NCI-H446 (cell line): Measurements from ENCODE around the gene UBXN10.
A peak's percentile ranks its signal among the peaks of the same experiment; 100 is the strongest.
"Not testable (repeated sequence)": the region's sequence is repeated elsewhere in the genome, so short reads cannot be mapped to it uniquely, and the experiment has no call there.

Experiments used
- DNase-seq, 2 experiments: peaks; one replicate each; lab custom pipeline; 2025; lab: John Stamatoyannopoulos, UW

UBXN10 gene

DNA sequence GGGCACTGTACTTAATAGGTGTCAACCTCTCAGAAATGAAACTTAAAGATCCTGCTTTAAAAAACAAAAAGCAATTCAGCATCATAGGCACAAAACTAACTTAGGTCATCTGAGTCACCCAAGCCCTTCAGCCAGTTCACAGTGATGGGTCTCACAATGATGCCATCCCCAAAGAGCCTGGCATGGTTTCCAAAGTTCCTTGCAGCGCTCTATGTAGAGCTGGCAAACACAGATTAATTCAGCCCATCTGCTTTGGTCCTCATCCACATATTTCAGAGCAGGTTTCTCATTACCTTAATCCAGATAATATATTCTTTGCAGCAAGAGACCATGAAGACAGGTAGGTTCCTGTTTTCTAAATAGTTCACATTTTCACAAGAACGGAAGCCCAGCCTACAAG is 15.1 kb downstream of the UBXN10 start:
- DNase-seq: no peak

DNA sequence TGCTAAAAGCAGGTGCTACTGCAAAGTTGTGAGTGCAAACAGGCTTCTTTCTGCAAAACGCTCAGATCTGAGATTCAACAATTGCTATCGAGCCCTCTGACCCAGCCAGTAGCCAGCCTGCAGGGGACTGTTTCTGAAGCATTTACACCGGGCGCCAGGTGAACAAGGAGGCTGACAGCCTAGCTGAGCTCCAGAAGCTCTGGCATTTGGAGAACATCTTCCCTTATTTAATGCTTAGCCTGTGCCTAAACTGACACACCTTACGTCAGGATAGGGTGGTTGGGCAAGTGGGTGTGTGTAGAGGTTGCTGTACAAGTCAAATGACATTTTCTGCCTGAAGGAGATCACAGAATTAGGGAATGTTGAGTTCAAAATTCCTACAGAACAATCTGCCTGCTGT is 16.3 kb downstream of the UBXN10 start:
- no peak for DNase-seq

DNA sequence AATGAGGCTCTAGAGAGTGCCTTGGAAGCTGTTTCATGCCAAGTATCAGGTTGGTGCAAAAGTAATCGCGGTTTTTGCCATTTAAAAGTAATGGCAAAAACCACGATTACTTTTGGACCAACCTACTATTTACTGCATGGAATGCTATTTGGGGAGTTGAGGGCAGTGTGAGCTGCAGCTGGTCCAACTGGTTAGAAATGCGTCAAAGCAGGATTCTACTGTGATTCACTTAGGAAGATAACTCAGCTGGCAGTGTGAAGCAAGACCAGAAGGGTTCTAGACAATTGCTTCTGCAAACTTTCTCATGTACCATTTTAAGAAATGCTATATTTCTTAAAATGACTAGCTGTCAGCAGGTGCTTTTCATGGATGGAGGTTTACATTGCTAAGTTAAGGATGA is 21.6 kb downstream of the UBXN10 start:
- DNase-seq: no peak

DNA sequence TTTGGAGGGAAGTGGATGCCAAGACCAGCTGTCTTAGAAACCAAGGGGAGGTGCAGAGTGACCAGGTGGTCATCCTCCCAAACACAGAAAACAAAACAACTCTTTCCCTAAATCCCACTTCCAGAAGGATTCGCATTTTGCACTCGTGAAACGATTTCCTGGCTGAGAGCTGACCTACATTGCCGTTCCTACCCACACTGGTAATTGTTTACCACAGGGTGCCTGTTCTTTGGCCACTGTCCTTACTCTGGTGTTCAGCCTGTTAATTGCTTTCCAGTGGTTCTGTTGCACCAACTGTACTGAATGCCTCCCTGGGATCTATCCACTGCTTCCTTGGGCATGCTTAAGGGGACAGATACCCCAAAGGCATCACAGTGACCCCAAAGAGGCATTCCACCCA is 23.6 kb downstream of the UBXN10 start:
- DNase-seq: no peak

DNA sequence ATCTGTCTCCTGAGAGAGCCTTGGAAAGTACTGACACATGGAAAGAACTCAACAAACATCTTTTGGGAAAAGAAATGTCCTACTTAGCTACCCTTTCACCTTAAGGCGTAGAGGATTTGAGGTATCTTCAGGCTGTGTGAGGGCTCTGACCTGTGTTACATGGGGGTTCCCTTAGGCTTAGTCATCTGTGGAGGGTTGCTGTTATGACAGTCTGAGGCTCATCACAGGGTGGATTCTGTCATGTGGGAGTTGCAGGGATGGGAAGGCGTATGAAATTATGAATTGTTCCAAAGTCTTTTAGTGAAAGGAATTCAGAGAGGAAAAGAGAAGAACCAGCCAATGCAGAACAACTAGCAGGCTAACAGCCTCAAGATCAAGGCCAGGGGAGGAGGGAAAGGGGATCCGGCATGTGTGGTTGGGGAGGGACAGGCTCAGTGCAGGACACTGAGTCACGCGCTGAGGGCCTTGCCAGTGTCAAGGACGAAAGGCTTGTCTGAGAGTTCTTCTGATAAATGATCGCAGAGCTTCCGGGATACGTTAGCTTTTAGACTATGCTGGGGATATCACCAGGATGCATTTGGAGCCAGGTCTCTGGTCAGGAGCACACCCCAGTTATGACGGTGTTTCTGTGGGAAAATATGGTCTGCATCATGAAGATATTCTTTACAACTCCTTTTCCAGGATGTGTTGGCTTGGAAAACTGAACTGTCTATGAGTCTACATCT is 25.0 kb downstream of the UBXN10 start:
- DNase-seq: no peak

DNA sequence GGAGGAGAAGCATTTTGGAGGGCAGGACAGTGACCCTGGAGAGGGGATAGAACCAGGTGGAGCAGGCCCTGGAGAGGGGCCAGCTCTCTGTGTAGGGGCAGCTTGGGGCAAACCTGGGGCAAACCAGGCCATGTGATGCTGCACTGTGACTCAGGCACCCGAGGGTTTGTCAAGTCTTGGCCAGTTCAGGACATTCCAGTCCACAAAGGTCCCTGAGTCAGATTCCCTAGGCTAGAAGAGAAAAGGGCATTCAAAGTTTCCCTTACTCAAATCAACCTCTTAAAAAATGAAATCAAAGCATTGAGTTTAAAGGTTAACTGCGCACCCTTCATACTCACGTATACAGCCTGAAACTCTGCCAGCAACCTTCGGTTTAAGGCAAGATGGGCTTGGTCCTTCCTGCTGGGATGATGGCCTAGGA is 25.6 kb downstream of the UBXN10 start:
- DNase-seq: no peak

DNA sequence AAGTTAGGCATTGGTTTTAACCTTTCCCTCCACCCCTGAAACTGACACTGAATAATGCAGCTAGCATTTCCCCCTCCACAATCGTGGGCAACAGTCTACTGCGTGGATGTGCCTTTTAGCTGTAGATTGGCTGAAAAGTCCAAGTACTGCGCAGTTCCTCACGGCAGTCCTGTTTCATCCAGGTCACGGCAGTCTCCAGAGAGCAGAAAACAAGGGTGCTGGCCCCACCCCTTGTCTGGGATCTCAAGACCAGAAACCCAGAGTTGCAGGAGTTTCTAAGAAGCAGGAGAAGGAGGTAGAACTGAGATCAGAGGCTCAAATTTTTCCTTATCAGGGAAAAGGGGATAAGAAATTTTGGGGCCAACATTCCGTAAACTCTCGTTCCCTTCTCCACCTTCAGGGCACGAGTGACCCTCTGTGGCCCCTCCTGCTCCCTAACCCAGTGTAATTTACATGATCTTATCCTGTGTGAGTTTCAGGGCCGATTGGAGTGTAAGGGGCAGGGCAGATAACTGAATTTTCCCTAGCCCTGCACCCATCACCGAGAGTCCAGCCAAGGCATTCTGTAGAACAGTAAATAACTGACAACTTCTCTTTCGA is 26.3 kb downstream of the UBXN10 start:
- no peak for DNase-seq

DNA sequence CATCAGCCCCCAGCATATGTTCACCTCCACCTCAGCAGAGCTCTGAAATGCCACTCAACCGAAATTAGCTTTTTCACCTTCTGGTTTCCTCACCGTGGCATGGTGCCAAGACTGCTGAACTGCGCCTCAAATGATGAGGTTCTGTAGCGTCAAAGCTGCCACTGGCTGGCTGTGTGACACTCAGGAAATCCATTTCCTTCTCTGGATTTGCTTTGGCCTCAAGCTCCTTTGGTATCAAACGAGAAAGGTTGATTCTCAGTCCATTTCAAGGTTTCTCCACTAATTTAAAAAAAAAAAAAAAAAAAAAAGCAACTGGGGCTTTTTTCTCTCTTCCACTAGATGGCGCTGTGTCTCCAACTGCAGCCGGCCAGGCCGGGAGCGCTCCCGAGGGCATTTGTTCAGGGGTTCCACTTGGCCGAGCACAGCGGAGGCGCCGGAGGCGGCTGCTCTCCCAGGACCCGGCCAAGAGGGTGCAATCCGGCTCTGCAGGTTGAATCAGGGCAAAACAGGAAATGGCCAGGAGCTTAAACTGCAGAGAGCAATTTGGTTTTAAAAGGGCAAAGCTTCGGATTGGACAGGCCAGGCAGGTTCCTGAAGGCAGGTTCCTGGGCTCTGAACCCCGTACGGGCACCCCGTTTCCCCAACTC is 26.9 kb downstream of the UBXN10 start:
- peak; percentile 9 to 75 for DNase-seq

DNA sequence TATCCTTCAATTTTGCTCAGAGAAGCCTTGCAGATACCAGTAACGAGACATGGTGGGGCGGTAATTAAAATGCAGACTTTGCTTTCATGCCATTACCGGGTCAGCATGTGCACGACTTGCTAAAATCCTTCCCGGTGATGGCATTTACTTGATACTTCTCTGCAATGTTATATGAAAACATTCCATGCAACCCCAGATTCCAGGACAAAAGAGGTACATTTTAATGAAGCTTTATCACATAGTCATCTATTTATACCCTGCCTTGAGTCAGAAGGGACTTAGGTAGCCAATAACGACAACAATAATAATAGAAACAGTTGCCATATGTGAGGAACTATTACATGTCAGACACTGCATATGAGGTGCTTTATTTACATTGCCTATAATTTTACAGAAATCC is 29.8 kb downstream of the UBXN10 start:
- DNase-seq: no peak

DNA sequence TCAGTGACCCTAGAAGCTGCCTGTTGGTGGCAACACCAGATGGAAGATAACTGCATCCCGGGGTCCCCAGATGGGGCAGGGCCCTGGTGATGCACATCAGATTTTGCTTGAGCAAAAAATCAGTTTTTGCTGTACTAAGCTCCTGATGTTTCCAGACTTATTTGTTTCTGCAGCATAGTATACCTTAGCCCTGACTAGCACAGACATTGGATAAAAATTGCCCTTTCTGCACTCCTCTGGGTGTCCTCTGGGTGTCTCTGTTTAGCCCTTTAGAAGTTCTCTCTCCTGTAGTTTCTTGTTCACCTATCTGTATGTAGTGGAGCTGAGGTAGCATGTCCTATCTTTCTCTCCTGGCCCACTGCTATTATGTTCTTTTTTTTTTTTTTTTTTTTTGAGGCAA is 30.7 kb downstream of the UBXN10 start:
- peak in 1 of 2 experiments; percentile 10 for DNase-seq

DNA sequence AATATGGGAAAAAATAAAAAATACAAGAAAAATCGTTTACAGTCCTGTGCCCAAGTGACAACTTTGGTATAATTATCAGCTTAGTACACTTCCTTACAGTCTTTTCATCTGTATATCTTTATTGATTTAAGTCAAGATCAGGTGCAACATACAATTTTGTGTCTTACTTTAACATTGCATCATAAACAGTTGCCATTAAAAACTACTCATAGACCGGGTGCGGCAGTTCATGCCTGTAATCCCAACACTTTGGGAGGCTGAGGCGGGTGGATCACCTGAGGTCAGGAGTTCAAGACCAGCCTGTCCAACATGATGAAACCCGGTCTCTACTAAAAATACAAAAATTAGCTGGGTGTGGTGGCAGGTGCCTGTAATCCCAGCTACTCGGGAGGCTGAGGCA is 33.2 kb downstream of the UBXN10 start:
- not testable (repeated sequence) for DNase-seq

DNA sequence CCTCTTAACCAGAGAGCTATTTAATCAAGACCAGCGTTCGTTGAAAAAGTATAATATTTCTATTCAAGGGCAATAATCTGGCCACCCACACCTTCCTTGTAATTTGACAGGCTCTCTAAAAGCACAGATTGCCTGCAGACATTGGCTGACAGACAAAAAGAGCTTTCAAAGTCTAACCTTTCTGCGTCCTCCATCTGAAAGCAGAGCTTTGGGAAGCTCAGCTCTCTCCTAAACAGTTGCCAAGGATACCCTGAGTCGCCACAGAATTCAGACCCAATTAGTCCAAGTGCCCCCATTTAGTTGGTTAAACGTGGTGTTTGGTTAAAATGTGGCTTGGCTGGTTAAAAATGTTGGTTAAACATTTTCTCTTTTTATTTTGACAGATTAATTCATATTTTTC is 34.1 kb downstream of the UBXN10 start:
- no peak for DNase-seq

DNA sequence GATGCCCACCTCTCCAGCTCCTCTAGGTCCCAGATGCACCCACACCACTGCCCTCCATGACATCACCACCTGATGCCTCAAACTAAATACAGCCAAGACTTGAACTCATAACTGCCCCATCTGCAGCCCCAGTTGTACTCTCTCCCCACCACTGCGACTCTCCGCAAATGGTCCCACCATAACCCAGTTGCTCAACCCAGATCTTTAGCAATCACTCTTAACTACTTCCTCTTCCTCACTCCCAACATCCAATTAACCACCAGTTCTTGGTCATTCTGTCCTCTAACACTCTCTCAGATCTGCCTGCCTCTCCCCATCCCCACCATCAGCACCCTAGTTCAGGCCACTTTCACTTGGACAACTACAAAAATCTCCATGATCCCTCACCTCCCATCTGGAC is 37.2 kb downstream of the UBXN10 start:
- DNase-seq: no peak

DNA sequence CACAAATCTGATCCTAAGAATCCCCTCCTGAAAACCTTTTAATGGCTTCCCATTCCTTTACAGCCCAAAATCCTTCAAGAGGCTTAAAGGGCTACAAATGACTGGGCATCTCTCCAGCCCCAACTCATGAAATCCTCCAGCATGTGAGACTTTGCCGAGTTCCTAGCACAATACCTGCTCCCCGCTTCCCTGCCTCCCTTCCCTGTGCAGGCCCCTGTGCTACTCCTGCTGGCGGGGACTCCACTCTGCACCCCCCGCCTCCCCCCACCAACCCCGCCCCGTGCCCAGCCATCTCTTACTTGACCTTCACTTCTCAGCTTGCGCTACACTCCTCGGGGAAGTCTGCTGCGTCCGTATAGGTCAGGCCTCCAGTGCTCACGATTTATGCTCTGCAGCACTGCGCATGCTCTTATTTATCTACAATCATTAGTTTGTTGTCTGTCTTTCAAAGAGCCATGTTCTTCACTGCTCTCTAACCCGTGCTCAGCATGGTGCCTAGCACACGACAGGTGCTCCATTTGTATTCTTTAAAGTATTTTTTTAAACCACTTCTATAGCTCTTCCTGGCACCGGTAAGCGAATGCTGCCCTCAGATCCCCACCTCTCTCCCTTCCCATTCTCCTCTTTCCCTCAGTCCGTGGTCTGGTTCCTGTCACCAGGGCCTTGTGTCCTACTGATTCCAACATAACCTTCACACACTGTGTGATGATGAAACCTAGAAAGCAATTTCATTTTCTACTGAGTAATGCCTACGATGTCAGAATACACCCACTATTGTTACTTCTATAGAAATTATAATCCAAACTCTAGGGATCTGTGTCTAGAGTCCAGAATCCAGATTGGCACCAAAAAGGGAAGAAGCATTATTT is 37.9 kb downstream of the UBXN10 start:
- no peak for DNase-seq

DNA sequence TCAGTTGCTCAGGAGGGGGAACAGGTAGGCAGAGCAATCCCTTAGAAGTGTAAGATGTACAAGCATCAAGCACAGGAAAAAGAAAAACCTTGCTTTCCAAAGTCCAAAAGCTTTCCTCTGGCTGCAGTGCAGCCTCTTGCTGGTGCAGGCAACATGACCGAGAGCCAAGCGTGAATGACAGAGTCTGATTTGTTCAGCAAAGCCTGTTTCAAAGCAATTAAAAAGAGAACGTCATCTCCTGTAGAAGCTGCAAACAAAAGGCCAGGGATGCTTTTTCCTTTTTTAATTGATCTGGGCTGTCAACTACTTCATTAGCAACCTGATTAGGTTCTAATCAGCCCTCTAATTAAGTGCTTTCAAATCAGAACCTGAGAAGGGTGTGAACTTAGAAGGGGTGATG is 38.6 kb downstream of the UBXN10 start:
- no peak for DNase-seq

DNA sequence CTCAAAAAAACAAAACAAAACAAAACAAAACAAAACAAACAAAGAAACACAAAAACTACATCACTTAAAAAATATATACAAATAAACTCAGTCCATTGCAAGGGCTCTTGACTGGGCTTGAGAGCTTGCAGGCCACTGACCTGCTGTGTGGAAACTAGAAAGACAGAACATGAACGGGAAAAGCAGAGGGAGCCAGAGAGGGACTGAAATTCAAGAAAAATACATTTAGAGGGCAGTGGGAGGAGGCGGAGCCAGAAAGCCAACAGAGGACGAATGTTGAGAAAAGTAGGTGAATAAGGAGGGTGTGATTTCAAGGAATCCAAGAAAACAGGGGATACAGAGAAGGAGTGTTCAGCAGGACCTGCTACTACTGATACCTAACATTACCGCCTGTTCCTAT is 41.8 kb downstream of the UBXN10 start:
- DNase-seq: no peak

DNA sequence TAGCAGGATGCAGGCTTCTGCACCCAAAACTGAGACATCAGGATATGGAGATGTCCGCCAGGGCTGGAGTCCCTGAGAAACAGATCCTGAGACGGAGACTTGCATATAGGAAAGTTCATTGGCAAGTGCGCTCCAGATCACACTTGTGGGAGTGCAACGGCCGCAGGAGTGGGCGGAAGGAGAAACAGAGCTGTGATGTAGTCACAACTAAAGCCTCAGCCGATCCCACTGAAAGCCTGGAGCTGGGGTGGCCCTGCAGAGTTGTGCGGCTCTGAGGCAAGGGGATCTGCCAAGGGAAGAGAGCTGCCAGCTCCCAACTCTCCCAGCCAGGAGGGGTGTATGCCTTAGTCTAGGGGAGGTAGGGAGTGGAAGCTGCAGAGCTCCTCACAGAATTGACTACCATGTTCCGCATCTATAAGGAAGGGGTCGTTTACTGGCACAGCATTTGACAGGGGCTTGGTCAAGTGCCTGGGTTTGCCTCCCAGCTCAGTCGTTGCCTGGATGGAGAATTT is 42.5 kb downstream of the UBXN10 start:
- no peak for DNase-seq

DNA sequence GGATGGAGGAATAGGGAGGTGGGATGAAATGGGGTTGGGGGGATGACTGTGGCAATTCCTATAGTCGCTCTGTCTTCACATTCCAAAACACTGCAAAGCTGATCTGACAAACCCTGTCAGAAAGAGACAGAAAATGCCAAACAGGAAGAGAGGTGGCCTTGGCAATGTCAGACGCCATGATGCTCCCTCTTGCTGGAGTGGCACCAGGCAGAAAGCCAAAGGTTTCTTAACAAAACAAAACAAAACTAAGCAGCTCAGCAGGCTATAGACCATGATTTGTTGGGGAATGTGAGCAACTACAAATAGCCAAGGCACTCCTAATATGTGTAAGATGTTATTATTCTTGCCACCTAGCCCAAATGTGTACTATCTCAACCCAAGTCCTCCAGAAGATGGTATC is 43.3 kb downstream of the UBXN10 start:
- no peak for DNase-seq

DNA sequence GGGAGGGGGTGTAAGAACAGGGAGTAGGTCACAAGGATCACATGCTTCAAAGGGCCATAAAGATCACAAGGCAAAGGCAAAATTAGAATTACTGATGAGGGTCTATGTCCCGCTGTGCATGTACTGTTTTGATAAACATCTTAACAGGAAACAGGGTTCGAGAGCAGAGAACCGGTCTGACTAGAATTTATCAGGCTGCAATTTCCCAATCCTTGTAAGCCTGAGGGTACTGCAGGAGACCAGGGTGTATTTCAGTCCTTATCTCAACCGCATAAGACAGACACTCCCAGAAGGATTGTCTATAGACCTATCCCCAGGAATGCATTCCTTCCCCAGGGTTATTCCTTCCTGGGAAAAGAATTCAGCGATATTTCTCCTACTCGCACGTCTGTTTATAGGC is 46.7 kb downstream of the UBXN10 start:
- not testable (repeated sequence) for DNase-seq

DNA sequence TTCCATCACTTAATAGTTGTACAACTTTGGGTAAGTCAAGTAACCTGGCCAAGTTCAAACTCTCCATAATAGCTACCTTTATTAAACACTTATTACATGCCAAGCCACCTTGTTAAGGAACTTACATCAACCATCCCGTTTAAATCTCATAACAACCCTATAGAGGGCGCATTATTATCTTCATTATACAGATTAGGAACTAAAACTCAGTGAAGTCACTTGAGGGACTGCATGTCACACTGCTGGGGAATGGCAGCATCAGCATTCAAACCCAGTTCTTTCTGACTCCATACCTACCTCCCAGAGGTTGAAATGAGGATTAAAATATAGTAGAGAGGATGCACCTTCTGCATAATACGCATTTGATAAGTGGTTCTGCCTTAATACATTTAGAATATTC is 47.5 kb downstream of the UBXN10 start:
- no peak for DNase-seq

DNA sequence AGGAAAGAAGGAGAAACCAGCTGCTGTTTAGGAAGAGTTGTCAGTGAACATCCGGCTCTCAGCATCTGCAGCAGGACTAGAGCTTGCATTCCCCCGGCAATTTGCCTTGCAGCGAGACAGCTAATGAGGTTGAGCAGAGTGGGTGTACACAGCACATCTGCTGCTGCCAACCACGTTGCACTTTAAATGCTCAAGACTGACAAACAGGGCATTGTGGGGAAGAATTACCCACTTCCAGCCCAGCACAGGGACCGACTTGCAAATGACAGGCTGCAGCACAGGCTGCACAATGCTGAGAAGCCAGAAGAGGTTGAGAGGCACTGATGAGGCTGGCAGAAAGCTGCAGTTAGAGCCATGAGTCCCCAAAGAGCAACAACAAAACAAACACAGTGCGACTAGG is 48.0 kb downstream of the UBXN10 start:
- DNase-seq: no peak

DNA sequence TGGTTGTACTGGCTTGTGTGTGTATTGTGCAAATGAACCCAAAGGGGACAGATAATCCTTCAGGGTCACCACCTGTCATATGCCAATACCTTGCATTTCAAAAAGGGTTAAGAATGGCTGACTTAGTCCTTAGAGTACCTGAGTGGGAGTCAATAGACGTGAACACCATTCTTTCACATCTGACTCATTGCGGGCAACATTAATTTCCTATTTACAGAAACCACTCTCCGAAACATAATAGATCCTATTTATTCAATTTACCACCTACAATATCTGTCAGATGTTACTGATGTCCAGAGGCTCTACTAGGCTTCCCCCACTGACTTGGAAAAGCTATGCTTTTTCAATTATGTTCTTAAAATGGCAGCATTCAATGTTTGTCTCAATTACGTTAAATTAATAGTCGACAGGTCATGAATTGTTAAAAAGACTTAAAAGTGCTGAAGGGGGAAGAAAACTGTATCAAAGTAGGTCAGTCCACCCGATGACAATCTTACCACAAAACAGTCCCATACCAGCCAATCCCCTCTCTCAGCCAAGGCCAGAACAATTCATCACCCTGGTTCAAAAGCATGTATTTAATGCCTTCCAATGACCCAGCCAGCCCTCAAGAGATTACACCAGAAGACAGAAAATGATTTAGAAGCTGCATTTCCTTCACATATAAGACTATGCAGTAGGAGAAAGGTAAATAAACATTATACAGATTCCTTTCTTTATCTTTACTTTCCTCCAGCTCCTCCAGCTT is 49.1 kb downstream of the UBXN10 start:
- DNase-seq: no peak
